Right lobe of liver (tissue), 4 donors: ENCODE data around the gene CATSPERD.

Experiments
- CTCF ChIP-seq, 4 donors: fragments of 200-600 bp in 3 of 4; fragments of 450-650 bp in 1 of 4; IDR thresholded peaks; one replicate each; pipeline versions ENCODE4 v1.5.1 to v1.8.0; 2016 to 2022; ENCODE audit warnings: antibody characterized with exemption in 4 of 4, mild to moderate bottlenecking in 2 of 4
- POLR2A ChIP-seq: fragments of 450-650 bp; IDR thresholded peaks from one replicate; pipeline ENCODE4 v1.6.1; 2017; ENCODE audit warnings: antibody characterized with exemption, mild to moderate bottlenecking
- donor health status: DM: no; HTN: no; CAD: no.
- donor health status: DM: no; HTN: no; CAD: no.
- donor health status: DM: no; HTN: yes; CAD: no.

DNA sequence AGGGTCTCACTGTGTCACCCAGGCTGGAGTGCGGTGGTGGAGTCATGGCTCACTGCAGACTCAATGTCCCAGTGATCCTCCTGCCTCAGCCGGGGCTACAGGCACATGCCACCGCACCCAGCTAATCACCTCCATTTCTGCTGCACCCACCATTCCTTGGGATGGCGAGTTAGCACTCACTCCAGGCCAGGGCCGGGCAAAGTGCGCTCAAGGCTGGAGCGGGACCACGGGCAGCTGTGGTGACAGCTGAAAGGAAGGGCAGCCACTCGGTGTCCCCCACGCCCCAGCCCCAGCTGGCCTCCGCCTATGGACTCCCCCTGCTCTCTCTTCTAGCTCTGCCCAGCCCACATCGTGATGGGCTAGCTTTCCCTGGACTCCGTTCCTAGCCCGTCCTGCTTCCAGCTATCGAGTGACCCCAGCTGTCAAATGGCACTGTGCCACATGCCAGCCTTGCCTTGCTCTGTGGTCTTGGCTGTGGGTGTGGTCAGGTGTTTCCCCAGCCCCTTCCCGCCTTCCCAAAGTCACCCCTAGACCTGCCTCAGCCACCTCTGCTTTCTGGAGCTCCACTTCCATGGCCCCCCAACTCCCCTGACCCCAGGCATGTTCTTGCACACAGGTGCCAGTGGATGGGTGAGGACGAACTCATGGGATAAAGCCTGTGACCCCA, 44.2 kb upstream of the CATSPERD start:
- TF ChIP-seq CTCF (IDR thresholded peaks at IDR 0.05) = no peak
- no peak for TF ChIP-seq POLR2A
